ENCODE data around the gene CHMP4A. TPM values are rescaled to one million over a fixed set of nuclear protein-coding genes. Genes with fewer than 3 reads are reported as not detected.
A peak's percentile ranks its signal among the peaks of the same experiment; 100 is the strongest.

The CHMP4A gene
- total RNA-seq, 1 donor from 2014 or later: 37.6 TPM

- H3K4me1 ChIP-seq: peaks cover 17% of the 10 kb centered on the region
- peaks cover 0 to 40% of the 10 kb centered on the region in 2 donors for H3K36me3 ChIP-seq
- no peaks in the 10 kb centered on the region for H3K27me3 ChIP-seq
- TF ChIP-seq CTCF (IDR thresholded peaks at IDR 0.05) (no peak), POLR2A (IDR thresholded peaks at IDR 0.05) (no peak), POLR2AphosphoS5 (IDR thresholded peaks at IDR 0.05; ENCODE audit: insufficient read depth in 1 of 2, low read depth in 1 of 2) (no peak)
- no peak for DNase-seq (ENCODE audit: extremely low spot score in 2 of 2)
- H3K4me3 ChIP-seq: peak overlapping the region; percentile 50 to 82
- H3K9me3 ChIP-seq: no peaks in the 10 kb centered on the region
- intact Hi-C loops (cut with DNase I): no loop called here
- no peak overlapping the region for H3K27ac ChIP-seq
Observed at GRCh38 chr14:24189059-24189375, 24.3 kb downstream of the CHMP4A start.

GRCh38 chr14:24188251-24189058 is 24.8 kb downstream of the CHMP4A start, which contains the start of gene IPO4:
Gene IPO4, minus strand, starts transcription at chr14:24188816. Its CDS starts 29 bp downstream, at chr14:24188787.
- peaks cover 0 to 46% of the 10 kb centered on the region in 2 donors for H3K36me3 ChIP-seq
- intact Hi-C loops (cut with DNase I): no loop called here

GRCh38 chr14:24187539-24187915 is 25.8 kb downstream of the CHMP4A start:
- Histone ChIP-seq H3K27ac (no peak overlapping the region), H3K36me3 (peaks cover 0 to 50% of the 10 kb centered on the region in 2 donors), H3K9me3 (no peaks in the 10 kb centered on the region), H3K4me3 (peak overlapping the region; percentile 50 to 82), H3K4me1 (peaks cover 13% of the 10 kb centered on the region), H3K27me3 (no peaks in the 10 kb centered on the region)
- no peak for DNase-seq (ENCODE audit: extremely low spot score in 2 of 2)
- intact Hi-C loops (cut with DNase I): no loop called here
- no peak for TF ChIP-seq POLR2AphosphoS5 (IDR thresholded peaks at IDR 0.05; ENCODE audit: insufficient read depth in 1 of 2, low read depth in 1 of 2)
- TF ChIP-seq CTCF (IDR thresholded peaks at IDR 0.05): no peak
- TF ChIP-seq POLR2A (IDR thresholded peaks at IDR 0.05): no peak

More at GRCh38 chr14:24188251-24189058, 24.8 kb downstream of the CHMP4A start, which contains the start of gene IPO4:
- Histone ChIP-seq H3K27me3 (no peaks in the 10 kb centered on the region), H3K4me1 (peaks cover 13% of the 10 kb centered on the region), H3K27ac (peak within 1 kb of the TSS; percentile 23), H3K9me3 (no peaks in the 10 kb centered on the region), H3K4me3 (peak within 1 kb of the TSS; percentile 50 to 82)
- DNase-seq (ENCODE audit: extremely low spot score in 2 of 2): peak in 1 of 2 donors; percentile 98
- TF ChIP-seq POLR2AphosphoS5 (IDR thresholded peaks at IDR 0.05; ENCODE audit: insufficient read depth in 1 of 2, low read depth in 1 of 2) (peak; percentile 83 to 98), CTCF (IDR thresholded peaks at IDR 0.05) (no peak), POLR2A (IDR thresholded peaks at IDR 0.05) (peak in 1 of 2 donors; percentile 2)

GRCh38 chr14:24186831-24187538 is 26.3 kb downstream of the CHMP4A start:
- Histone ChIP-seq H3K27ac (no peak overlapping the region), H3K4me3 (no peak overlapping the region), H3K4me1 (peaks cover 13% of the 10 kb centered on the region), H3K36me3 (peaks cover 0 to 44% of the 10 kb centered on the region in 2 donors), H3K27me3 (no peaks in the 10 kb centered on the region), H3K9me3 (no peaks in the 10 kb centered on the region)
- no peak for DNase-seq (ENCODE audit: extremely low spot score in 2 of 2)
- intact Hi-C loops (cut with DNase I): no loop called here
- TF ChIP-seq CTCF (IDR thresholded peaks at IDR 0.05) (no peak), POLR2A (IDR thresholded peaks at IDR 0.05) (no peak), POLR2AphosphoS5 (IDR thresholded peaks at IDR 0.05; ENCODE audit: insufficient read depth in 1 of 2, low read depth in 1 of 2) (no peak)

Data from vagina (tissue), 2 donors.